B cell (primary cell): Measurements from ENCODE around the gene NR5A2.

Source experiments
- CTCF ChIP-seq: fragments of 200-600 bp; IDR thresholded peaks from one replicate; pipeline ENCODE4 v1.8.0; 2022; ENCODE audit warnings: antibody characterized with exemption, mild to moderate bottlenecking
- EZH2 ChIP-seq: IDR thresholded peaks from 2 replicates; pipeline ENCODE4 v1.6.1; 2012; ENCODE audit warnings: borderline replicate concordance, low read depth, mild to moderate bottlenecking, moderate library complexity, low read length; ENCODE audit not compliant: insufficient read depth, poor library complexity, severe bottlenecking

DNA sequence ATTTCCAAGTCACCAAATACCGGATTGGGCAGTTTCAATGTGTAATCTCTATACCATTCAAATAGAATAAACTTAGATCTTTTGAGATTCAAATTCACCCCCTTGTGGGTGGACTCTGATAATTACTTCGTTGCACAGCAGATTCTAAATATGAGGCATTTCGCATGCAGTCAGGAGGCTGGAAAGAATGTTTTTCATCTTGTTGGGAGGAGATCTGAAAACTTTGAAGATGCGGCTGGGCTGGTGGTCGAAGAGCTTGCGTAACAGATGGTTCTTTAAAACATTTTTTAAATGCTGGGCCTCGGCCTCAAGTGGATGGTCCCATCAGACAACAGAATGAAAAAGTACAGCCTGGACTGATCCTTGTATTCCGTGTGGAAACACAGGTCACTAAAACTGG is 10.4 kb downstream of the NR5A2 start:
- TF ChIP-seq CTCF: no peak
- TF ChIP-seq EZH2: no peak
